Esophagus muscularis mucosa (tissue), 4 donors: ENCODE measurements around the gene SMIM15. TPM values are rescaled to one million over a fixed set of nuclear protein-coding genes. Genes with fewer than 3 reads are reported as not detected.

Source experiments
- DNase-seq: peaks from one replicate; pipeline ENCODE4 v3.0.0-alpha.2; 2017; ENCODE audit errors: extremely low spot score
- H3K27ac ChIP-seq, 4 donors: fragments of 200-600 bp; sonication (generic); replicated peaks in 1 of 4; 1 replicate in 3 of 4; 2 replicates in 1 of 4; pipeline ENCODE4 v1.5.1; 2016 to 2019; ENCODE audit warnings: mild to moderate bottlenecking in 1 of 4
- H3K27me3 ChIP-seq, 4 donors: fragments of 200-600 bp; sonication (generic); one replicate each; pipeline versions ENCODE4 v1.5.1 to v1.6.0; 2016 to 2019
- H3K36me3 ChIP-seq, 4 donors: fragments of 200-600 bp; sonication (generic); one replicate each; pipeline ENCODE4 v1.5.1; 2016 to 2019
- H3K4me1 ChIP-seq, 4 donors: fragments of 200-600 bp; sonication (generic); one replicate each; pipeline ENCODE4 v1.5.1; 2016 to 2019
- H3K4me3 ChIP-seq, 4 donors: fragments of 200-600 bp; sonication (generic); 1 replicate in 2 of 4; 2 replicates in 2 of 4; pipeline ENCODE4 v1.5.1; 2016 to 2019; ENCODE audit warnings: mild to moderate bottlenecking in 4 of 4, moderate library complexity in 1 of 4
- H3K9me3 ChIP-seq, 4 donors: fragments of 200-600 bp; sonication (generic); 1 replicate in 3 of 4; 2 replicates in 1 of 4; pipeline ENCODE4 v1.5.1; 2016 to 2019
- EP300 ChIP-seq: sonication (generic); formaldehyde crosslinking; IDR thresholded peaks from one replicate; pipeline ENCODE4 v1.6.1; 2017; ENCODE audit warnings: antibody characterized with exemption
- POLR2A ChIP-seq: fragments of 450-650 bp; IDR thresholded peaks from one replicate; pipeline ENCODE4 v1.6.1; 2017; ENCODE audit warnings: antibody characterized with exemption, moderate library complexity, mild to moderate bottlenecking, low read depth
- POLR2AphosphoS5 ChIP-seq, 2 donors: sonication (generic); formaldehyde crosslinking; IDR thresholded peaks; one replicate each; pipeline ENCODE4 v1.6.1; 2017; ENCODE audit warnings: antibody characterized with exemption in 2 of 2
- WGBS: methylation state at CpG from one replicate; pipeline ENCODE4 v1.1.5; 2018; 5-methylcytosine and 5-hydroxymethylcytosine counted together
- intact Hi-C: fragments of 100-400 bp; cut with DNase I; formaldehyde crosslinking; loops from one replicate; pipeline ENCODE4 v1.15.1; 2023
- total RNA-seq, 4 donors: library from RNA; depleted of rRNA; stranded (reverse); fragments of >200 nt; gene quantifications; one replicate each; pipeline versions ENCODE4 v1.1.0 to v1.2.1, GENCODE V29; 2016
- TF ChIP-seq, protein P1 (sequence below), 3 experiments: fragments of 200-600 bp in 2 of 3; fragments of 450-650 bp in 1 of 3; sonication (generic) in 2 of 3; IDR thresholded peaks; one replicate each; pipeline ENCODE4 v1.5.1; 2017 to 2019; ENCODE audit warnings: antibody characterized with exemption in 3 of 3, mild to moderate bottlenecking in 2 of 3, moderate library complexity in 1 of 3

SMIM15 gene
- total RNA-seq, 4 donors from 2014 or later, result 17.0 to 29.6 (median 26.6) TPM

DNA sequence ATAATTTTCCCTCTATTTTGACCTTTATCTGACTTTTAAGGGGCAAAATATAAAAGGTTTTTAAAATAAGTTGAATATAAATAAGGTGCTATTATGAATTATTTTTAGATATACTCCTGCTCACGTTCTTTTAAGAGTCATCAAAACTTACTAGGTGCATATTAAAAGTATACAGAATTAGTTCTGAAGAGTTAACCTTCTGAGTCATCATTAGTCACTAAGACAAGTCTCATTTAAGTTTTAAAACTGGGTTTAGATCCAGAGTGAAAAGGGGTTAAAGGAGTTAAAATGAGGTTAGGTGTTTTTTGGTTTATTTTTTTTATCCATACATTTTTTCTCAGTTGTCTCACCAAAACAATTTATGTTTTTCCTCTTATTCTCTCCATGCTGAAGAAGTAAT, 41.7 kb downstream of the SMIM15 start:
- no peaks in the 10 kb centered on the region for H3K27me3 ChIP-seq
- no peak for DNase-seq
- H3K4me3 ChIP-seq, result no peak overlapping the region
- no peak overlapping the region for H3K27ac ChIP-seq
- H3K36me3 ChIP-seq, result no peaks in the 10 kb centered on the region
- TF ChIP-seq, protein P1, sequence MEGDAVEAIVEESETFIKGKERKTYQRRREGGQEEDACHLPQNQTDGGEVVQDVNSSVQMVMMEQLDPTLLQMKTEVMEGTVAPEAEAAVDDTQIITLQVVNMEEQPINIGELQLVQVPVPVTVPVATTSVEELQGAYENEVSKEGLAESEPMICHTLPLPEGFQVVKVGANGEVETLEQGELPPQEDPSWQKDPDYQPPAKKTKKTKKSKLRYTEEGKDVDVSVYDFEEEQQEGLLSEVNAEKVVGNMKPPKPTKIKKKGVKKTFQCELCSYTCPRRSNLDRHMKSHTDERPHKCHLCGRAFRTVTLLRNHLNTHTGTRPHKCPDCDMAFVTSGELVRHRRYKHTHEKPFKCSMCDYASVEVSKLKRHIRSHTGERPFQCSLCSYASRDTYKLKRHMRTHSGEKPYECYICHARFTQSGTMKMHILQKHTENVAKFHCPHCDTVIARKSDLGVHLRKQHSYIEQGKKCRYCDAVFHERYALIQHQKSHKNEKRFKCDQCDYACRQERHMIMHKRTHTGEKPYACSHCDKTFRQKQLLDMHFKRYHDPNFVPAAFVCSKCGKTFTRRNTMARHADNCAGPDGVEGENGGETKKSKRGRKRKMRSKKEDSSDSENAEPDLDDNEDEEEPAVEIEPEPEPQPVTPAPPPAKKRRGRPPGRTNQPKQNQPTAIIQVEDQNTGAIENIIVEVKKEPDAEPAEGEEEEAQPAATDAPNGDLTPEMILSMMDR (IDR thresholded peaks at IDR 0.05), result no peak
- TF ChIP-seq POLR2A (no peak), POLR2AphosphoS5 (IDR thresholded peaks at IDR 0.05) (no peak), EP300 (no peak)
- intact Hi-C loops, result no loop called here
- H3K9me3 ChIP-seq, result no peaks in the 10 kb centered on the region
- 50% methylated on average over 1 of the region's 1 CpG for WGBS
- no peaks in the 10 kb centered on the region for H3K4me1 ChIP-seq

DNA sequence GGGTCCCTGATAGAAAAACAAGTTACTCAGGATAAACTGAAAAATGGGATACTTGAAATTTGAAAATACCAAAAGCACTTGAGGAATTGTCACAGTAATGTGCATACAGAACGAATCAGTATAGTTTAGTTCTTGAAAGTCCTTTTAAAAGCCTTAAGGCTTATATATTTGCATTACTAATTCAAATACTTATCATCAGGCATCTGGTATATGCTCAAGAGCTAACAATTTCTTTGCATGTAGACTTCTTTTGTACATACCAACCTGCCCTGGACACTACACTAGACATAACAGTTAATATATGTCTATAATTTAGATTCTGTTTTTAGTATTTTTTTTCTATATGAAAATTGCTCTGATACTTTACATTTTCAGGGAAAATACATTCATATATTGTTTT, 43.2 kb downstream of the SMIM15 start:
- 90% methylated on average over 1 of the region's 1 CpG for WGBS
- no peak for TF ChIP-seq POLR2A
- no peak for TF ChIP-seq POLR2AphosphoS5 (IDR thresholded peaks at IDR 0.05)
- TF ChIP-seq EP300, result no peak
- TF ChIP-seq, protein P1 (IDR thresholded peaks at IDR 0.05), result no peak
- DNase-seq, result no peak
- no peak overlapping the region for H3K27ac ChIP-seq
- no peak overlapping the region for H3K4me3 ChIP-seq
- H3K27me3 ChIP-seq, result no peaks in the 10 kb centered on the region
- H3K9me3 ChIP-seq, result no peaks in the 10 kb centered on the region
- intact Hi-C loops, result no loop called here
- H3K36me3 ChIP-seq, result no peaks in the 10 kb centered on the region
- no peaks in the 10 kb centered on the region for H3K4me1 ChIP-seq

DNA sequence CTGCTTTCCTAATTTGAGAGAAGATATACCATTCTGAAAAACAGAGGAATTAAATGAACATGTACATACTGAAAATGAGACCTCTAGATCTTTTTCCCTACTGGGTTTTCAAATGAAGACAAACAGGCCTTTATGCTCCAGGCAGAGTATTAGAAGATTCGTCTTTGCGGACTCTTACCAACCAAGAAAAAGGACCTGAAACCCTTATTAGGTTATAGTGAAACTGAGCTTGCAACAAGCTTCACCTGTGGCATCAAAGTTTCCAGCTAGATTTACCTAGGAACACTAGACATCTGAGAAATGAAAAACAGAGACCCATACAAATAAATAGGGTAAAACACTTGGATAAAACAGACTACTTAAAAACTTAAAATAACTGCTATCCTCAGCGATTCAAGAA, 46.3 kb downstream of the SMIM15 start:
- no peaks in the 10 kb centered on the region for H3K9me3 ChIP-seq
- WGBS, result 91% methylated on average over 3 of the region's 3 CpGs
- no peaks in the 10 kb centered on the region for H3K36me3 ChIP-seq
- TF ChIP-seq POLR2AphosphoS5 (IDR thresholded peaks at IDR 0.05) (no peak), POLR2A (no peak), EP300 (no peak)
- TF ChIP-seq, protein P1 (IDR thresholded peaks at IDR 0.05), result no peak
- H3K4me1 ChIP-seq, result no peaks in the 10 kb centered on the region
- DNase-seq, result no peak
- H3K4me3 ChIP-seq, result no peak overlapping the region
- no peak overlapping the region for H3K27ac ChIP-seq
- intact Hi-C loops, result no loop called here
- no peaks in the 10 kb centered on the region for H3K27me3 ChIP-seq

DNA sequence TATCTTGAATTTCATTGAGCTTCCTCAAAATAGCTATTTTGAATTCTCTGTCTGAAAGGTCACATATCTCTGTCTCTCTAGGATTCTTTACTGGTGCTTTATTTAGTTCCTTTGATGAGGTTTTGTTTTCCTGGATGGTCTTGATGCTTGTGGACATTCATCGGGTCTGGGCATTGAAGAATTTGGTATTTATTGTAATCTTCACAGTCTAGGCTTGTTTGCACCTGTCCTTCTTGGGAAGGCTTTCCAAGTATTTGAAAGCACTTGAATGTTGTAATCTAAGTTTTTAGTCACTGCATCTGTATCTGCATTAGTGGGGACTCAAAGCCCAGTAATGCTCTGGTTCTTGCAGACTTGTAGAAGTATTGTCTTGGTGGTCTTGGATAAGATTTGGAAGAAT, 47.8 kb downstream of the SMIM15 start:
- intact Hi-C loops, result no loop called here
- no peaks in the 10 kb centered on the region for H3K4me1 ChIP-seq
- H3K9me3 ChIP-seq, result no peaks in the 10 kb centered on the region
- WGBS, result 92% methylated on average over 1 of the region's 1 CpG
- TF ChIP-seq, protein P1 (IDR thresholded peaks at IDR 0.05), result no peak
- TF ChIP-seq POLR2AphosphoS5 (IDR thresholded peaks at IDR 0.05), result no peak
- no peak for TF ChIP-seq EP300
- TF ChIP-seq POLR2A, result no peak
- DNase-seq, result no peak
- H3K27ac ChIP-seq, result no peak overlapping the region
- H3K36me3 ChIP-seq, result no peaks in the 10 kb centered on the region
- no peak overlapping the region for H3K4me3 ChIP-seq
- H3K27me3 ChIP-seq, result no peaks in the 10 kb centered on the region

Other genes starting within 250 kb of the SMIM15 start
- gene ERCC8, start 217.4 kb downstream of the SMIM15 start, total RNA-seq, result 10 to 100 TPM in 3 of 4 donors, 1 to 10 TPM in 1; 5.2 to 17.9 (median 16.1) TPM
- gene NDUFAF2, start 217.3 kb downstream of the SMIM15 start, total RNA-seq, result 10 to 100 TPM; 29.4 to 42.8 (median 39.6) TPM
- 10 to 100 TPM; 10.2 to 16.4 (median 12.5) TPM for gene ZSWIM6, start 169.8 kb upstream of the SMIM15 start, total RNA-seq